WERI-Rb-1 (cell line): Measurements from ENCODE around the gene EMID1.
A peak's percentile ranks its signal among the peaks of the same experiment; 100 is the strongest.

ENCODE experiments used
- DNase-seq: peaks from one replicate; pipeline ENCODE4 v3.0.0-alpha.2; 2020
- H3K27ac ChIP-seq: fragments of 250-450 bp; sonication (Bioruptor Pico); 2 replicates; pipeline ENCODE4 v1.5.1; 2020; ENCODE audit warnings: mild to moderate bottlenecking, moderate library complexity
- H3K27me3 ChIP-seq: fragments of 250-450 bp; sonication (Bioruptor Pico); 2 replicates; pipeline ENCODE4 v1.5.1; 2021; ENCODE audit warnings: mild to moderate bottlenecking, low read depth, moderate library complexity; ENCODE audit not compliant: insufficient read depth, severe bottlenecking
- H3K36me3 ChIP-seq: fragments of 250-450 bp; sonication (Bioruptor Pico); 2 replicates; pipeline ENCODE4 v1.5.1; 2020; ENCODE audit warnings: mild to moderate bottlenecking, moderate library complexity
- H3K4me3 ChIP-seq: 2 replicates; pipeline ENCODE4 v1.5.1; 2011; ENCODE audit warnings: low read depth, mild to moderate bottlenecking, control low read depth, low read length
- H3K9me3 ChIP-seq: fragments of 250-450 bp; sonication (Bioruptor Pico); 2 replicates; pipeline ENCODE4 v1.5.1; 2021; ENCODE audit warnings: mild to moderate bottlenecking, moderate library complexity; ENCODE audit not compliant: severe bottlenecking
- CTCF ChIP-seq: IDR thresholded peaks from 2 replicates; pipeline ENCODE4 v1.5.1; 2011; ENCODE audit warnings: low read depth, mild to moderate bottlenecking, control low read depth, inconsistent platforms, low read length

EMID1 gene

GRCh38 chr22:29260601-29261315, 55.1 kb downstream of the EMID1 start:
- no peak for DNase-seq
- Histone ChIP-seq H3K27me3 (no peaks in the 10 kb centered on the region), H3K9me3 (no peaks in the 10 kb centered on the region), H3K4me3 (no peak overlapping the region), H3K27ac (no peak overlapping the region; the same call in 1 of the 2 replicates), H3K36me3 (peaks cover 51% of the 10 kb centered on the region)
- TF ChIP-seq CTCF, result no peak

GRCh38 chr22:29263791-29264276, 58.1 kb downstream of the EMID1 start:
- no peak overlapping the region for H3K27ac ChIP-seq

GRCh38 chr22:29265305-29265704, 59.6 kb downstream of the EMID1 start:
- Histone ChIP-seq H3K27me3 (no peaks in the 10 kb centered on the region), H3K9me3 (no peaks in the 10 kb centered on the region), H3K36me3 (peaks cover 68% of the 10 kb centered on the region), H3K4me3 (no peak overlapping the region), H3K27ac (peak overlapping the region; percentile 100)
- no peak for TF ChIP-seq CTCF
- no peak for DNase-seq

More at GRCh38 chr22:29263791-29264276, 58.1 kb downstream of the EMID1 start:
- TF ChIP-seq CTCF, result no peak
- Histone ChIP-seq H3K36me3 (peaks cover 66% of the 10 kb centered on the region), H3K4me3 (no peak overlapping the region), H3K27me3 (no peaks in the 10 kb centered on the region), H3K9me3 (no peaks in the 10 kb centered on the region)
- DNase-seq, result no peak

GRCh38 chr22:29265929-29266328, 60.2 kb downstream of the EMID1 start:
- DNase-seq, result peak; percentile 66
- H3K27ac ChIP-seq, result peak overlapping the region; percentile 100
- no peak for TF ChIP-seq CTCF
- H3K9me3 ChIP-seq, result no peaks in the 10 kb centered on the region
- no peak overlapping the region for H3K4me3 ChIP-seq
- peaks cover 68% of the 10 kb centered on the region for H3K36me3 ChIP-seq
- no peaks in the 10 kb centered on the region for H3K27me3 ChIP-seq

- peaks cover 73% of the 10 kb centered on the region for H3K36me3 ChIP-seq
- H3K4me3 ChIP-seq, result peak overlapping the region; percentile 96
- no peaks in the 10 kb centered on the region for H3K9me3 ChIP-seq
- H3K27ac ChIP-seq, result peak overlapping the region; percentile 100
- peak; percentile 41 for DNase-seq
- TF ChIP-seq CTCF, result no peak
- H3K27me3 ChIP-seq, result no peaks in the 10 kb centered on the region
Observed at GRCh38 chr22:29266564-29267461, 61.1 kb downstream of the EMID1 start.
